SH-SY5Y (cell line): ENCODE results near the gene RNF123.

Experiments
- GATA2 ChIP-seq: IDR thresholded peaks from 2 replicates; pipeline ENCODE4 v1.6.1; 2011; ENCODE audit warnings: mild to moderate bottlenecking, low read depth, low read length
- GATA3 ChIP-seq: IDR thresholded peaks from 2 replicates; pipeline ENCODE4 v1.6.1; 2011; ENCODE audit warnings: low read depth, mild to moderate bottlenecking, low read length, moderate library complexity

DNA sequence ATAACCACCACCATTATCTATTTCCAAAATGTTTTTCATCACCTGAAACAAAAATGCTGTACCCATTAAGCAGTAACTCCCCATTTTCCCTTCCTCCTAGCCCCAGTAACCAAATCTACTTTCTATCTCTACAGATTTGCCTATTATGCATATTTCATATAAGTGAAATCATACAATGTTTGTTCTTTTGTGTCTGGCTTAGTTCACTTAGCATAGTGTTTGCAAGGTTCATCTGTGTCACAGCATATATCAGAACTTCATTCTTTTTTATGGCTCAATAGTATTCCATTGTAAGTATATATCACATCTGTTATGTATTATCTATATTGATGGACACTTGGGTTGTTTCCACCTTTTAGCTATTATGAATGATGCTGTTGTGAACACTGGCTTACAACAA, 51.1 kb downstream of the RNF123 start:
- TF ChIP-seq GATA3 = no peak
- no peak for TF ChIP-seq GATA2
